Prostate gland (tissue), 2 donors: ENCODE data around the gene KLHL5.

Source experiments
- CTCF ChIP-seq, 4 experiments: fragments of 200-600 bp in 2 of 4; fragments of 450-650 bp in 2 of 4; sonication (generic) in 2 of 4; IDR thresholded peaks; 1 replicate in 3 of 4; 2 replicates in 1 of 4; pipeline ENCODE4 v1.5.1; 2016 to 2019; ENCODE audit warnings: antibody characterized with exemption in 4 of 4, mild to moderate bottlenecking in 2 of 4, moderate library complexity in 2 of 4
- POLR2A ChIP-seq: fragments of 450-650 bp; IDR thresholded peaks from one replicate; pipeline ENCODE4 v1.6.1; 2016; ENCODE audit warnings: antibody characterized with exemption, mild to moderate bottlenecking
- POLR2AphosphoS5 ChIP-seq: sonication (generic); formaldehyde crosslinking; IDR thresholded peaks from one replicate; pipeline ENCODE4 v1.6.1; 2017; ENCODE audit warnings: antibody characterized with exemption

GRCh38 chr4:39020130-39020529 lies 41.9 kb upstream of the KLHL5 start:
- no peak for TF ChIP-seq POLR2AphosphoS5
- no peak for TF ChIP-seq CTCF (IDR thresholded peaks at IDR 0.05)
- no peak for TF ChIP-seq POLR2A
